GM18909 (cell line): ENCODE results near the gene BIN1.
"Not testable (repeated sequence)": the region's sequence is repeated elsewhere in the genome, so short reads cannot be mapped to it uniquely, and the experiment has no call there.

Experiments
- ATAC-seq: cut with Tn5 transposase; IDR thresholded peaks from one replicate; pipeline ENCODE4 v1.9.1; 2021; ENCODE audit warnings: mild to moderate bottlenecking; ENCODE audit not compliant: unreplicated experiment, poor library complexity

Gene BIN1

GRCh38 chr2:127134833-127135830, 28.2 kb upstream of the BIN1 start:
- ATAC-seq, result no peak

DNA sequence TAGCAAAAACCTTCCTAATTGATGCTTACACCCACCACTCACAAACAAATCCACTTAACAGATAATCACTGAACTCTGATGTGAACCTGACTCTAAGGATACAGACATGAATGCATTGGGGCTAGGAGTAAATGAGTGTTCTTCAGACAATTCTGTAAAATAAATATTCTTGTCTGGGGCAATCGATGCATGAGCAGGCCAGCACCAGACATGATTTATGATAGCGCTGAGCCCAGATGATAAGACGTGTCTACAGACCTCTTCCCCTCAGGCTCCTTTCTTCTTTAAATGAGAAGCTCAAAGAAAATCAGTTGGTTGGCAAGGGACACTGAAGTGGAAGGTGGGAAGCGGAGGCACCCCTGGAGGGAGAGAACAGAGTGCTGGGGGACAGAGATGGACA, 27.3 kb upstream of the BIN1 start:
- ATAC-seq, result no peak

GRCh38 chr2:127133793-127134192, 26.8 kb upstream of the BIN1 start:
- no peak for ATAC-seq

GRCh38 chr2:127130421-127130820, 23.5 kb upstream of the BIN1 start:
- ATAC-seq, result no peak

DNA sequence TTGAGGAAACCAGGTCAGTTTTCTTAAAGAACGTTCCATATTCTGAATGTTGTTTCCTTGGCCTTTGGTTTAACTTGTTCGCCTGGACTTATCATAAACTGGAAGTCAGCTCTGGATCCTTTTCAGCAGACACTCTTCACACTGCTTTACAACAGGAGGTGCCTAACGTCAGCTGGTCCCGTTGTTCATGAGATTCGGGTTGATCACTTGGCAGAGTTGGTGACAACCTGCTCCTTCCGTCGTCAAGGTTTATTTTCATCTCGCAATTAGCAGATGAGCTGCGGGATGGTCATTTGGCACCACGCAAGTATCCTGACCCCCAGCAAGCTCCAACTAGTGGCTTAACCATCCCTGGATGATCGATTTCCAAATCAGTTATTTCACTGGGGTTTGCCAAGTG, 23.0 kb upstream of the BIN1 start:
- ATAC-seq, result no peak

GRCh38 chr2:127128445-127128904, 21.5 kb upstream of the BIN1 start:
- peak; percentile 95 for ATAC-seq

GRCh38 chr2:127125821-127126220, 18.9 kb upstream of the BIN1 start:
- no peak for ATAC-seq

GRCh38 chr2:127124426-127124825, 17.5 kb upstream of the BIN1 start:
- no peak for ATAC-seq

- no peak for ATAC-seq
Measured at GRCh38 chr2:127122361-127123027, 15.5 kb upstream of the BIN1 start.

GRCh38 chr2:127121776-127122176, 14.8 kb upstream of the BIN1 start:
- ATAC-seq, result no peak

DNA sequence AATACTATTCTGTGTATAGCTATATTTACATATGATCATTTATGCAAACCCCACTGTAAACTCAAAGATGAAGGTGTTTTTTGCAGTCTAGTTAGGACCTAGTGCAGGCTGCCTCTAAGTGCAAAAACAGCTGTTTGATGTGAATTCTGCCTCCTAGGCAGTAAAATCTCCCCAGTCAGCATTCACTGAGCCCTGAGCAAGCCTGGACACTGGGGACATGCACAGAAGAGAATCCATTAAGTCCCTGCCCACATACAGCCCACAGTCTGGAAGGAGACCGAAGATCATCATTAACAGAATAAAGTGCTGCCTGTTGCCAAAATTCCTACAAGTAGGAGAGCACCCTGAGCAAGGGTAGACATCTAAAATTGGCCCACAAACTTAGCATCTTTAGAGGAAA, 14.4 kb upstream of the BIN1 start:
- no peak for ATAC-seq

- ATAC-seq, result not testable (repeated sequence)
Measured at GRCh38 chr2:127120408-127120807, 13.5 kb upstream of the BIN1 start.

GRCh38 chr2:127118467-127118866, 11.5 kb upstream of the BIN1 start:
- ATAC-seq, result no peak

- no peak for ATAC-seq
Measured at GRCh38 chr2:127118038-127118437, 11.1 kb upstream of the BIN1 start.

DNA sequence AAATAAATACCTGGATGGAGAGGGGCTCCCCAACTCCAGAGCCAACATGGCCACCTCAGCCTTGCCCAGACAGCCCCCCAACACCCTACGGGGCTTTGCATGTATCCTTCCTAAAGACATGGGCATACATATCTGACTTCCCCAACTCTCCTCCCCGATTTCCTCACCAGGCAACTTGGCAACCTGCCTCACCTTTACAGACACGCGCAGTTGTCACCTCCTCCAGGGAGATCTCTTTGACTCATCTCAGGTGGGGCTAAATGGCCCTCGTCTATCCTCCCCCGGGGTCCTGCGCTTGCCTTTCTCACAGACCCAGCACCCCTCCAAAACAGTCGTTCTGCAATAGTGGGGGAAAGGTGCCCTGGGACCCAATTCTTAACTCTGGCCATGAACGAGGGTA, 10.6 kb upstream of the BIN1 start:
- no peak for ATAC-seq

DNA sequence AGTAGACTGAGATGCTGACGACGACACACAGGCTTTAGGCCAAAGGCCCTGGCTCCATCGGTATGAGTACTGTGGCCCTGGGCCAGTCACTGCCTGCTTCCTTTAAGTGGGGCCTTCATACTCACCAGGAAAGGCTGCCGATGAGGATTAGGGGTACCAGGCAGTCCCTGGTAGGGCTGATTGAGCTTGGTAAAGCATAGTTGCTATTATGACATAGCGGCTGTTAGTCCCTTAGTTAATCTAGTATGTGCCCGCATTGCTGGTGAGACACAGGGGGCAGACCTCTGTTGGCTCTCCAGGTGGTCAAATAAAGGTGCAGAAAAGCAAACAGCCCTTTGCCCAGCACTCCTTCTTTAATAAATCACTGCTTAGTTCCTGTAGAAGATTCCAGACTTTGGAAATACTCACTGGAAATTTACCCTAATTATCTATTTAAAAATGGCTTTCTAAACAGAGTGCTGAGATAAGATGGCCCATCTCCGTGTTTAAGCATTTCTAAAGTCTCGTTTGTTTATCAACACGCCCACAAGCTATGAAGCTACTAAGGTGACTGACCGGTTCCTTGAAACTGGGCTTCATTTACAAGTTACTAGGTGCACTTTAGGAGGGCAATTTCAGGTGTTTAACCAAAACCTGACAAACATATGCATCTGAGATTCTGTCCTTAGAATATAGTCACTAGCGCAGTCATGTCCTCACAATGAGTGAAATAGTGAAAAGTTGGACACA, 8.7 kb upstream of the BIN1 start:
- ATAC-seq, result no peak

DNA sequence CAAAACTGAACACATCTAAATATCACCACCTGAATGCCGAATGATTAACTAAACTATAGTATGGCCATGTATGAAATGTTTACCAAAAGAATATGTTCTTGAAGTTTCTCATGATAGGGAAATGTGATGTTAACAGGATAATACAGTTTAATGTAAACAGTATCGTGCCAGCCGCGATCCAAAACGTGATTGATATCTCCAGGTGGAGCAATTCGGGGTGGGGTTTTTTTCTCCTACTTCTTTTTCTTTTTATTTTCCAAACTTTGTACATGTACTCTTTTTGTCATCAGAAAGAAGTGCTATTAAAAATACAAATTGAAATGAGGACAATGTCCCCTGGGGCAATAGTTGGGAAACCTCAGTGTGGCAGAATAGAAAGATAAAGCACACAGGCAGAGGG, 4.0 kb upstream of the BIN1 start:
- ATAC-seq, result no peak

- ATAC-seq, result no peak
Measured at GRCh38 chr2:127108090-127108523, 1.2 kb upstream of the BIN1 start.

GRCh38 chr2:127107622-127107999, 657 bp upstream of the BIN1 start:
- peak; percentile 36 for ATAC-seq

- peak; percentile 21 for ATAC-seq
Measured at GRCh38 chr2:127106457-127106990, 430 bp downstream of the BIN1 start.
